HG03175 (cell line): Measurements from ENCODE around the gene SMARCA1.

Experiments
- ATAC-seq: cut with Tn5 transposase; IDR thresholded peaks from one replicate; pipeline ENCODE4 v1.9.1; 2021; ENCODE audit warnings: mild to moderate bottlenecking, moderate library complexity; ENCODE audit not compliant: unreplicated experiment

SMARCA1 gene

DNA sequence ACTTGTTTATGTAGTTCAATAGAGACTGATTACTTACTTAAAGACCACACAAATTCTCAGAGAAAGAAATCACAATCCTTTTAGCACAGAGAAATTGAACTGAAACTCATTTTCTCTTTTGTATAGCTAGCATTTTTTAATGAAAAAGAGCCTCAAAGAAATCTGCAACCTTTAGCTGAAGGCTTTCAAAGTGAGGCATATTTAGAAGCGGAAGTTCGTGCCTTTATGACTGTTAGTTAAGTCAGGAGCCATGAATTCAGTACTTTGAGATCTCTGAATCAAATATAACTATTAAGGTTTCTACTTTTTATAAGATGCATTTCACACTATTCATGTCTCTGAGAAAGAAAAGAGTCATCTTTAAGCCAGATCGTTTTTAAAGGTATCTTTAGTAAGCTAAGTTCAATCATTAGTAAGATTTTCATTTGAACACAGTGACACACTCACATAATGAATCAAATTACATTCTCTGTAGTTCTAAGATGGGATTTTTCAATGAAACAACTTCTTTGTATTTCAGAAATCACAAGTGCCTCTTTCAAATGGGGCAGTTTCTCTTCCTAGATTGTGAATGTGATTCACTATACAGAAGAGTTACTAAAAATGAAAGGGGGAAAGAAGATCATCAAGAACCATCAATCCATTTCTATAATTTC, 61.4 kb downstream of the SMARCA1 start:
- no peak for ATAC-seq

DNA sequence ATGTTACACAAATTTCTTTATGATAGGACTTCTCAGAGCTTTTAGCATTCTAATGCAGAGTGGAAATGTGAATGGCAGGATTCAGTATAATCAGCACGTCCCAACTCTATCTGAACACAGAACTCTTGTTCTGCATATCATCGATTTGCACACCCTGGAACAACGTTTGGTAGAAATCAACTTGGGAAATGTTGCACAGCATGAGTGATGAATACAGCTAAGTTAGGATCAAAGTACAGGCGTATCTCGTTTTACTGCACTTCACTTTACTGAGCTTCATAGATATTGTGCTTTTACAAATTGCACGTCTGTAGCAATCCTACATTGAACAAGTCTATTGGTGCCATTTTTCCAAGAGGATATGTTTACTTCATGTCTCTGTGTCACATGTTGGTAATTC, 70.8 kb downstream of the SMARCA1 start:
- ATAC-seq: no peak

DNA sequence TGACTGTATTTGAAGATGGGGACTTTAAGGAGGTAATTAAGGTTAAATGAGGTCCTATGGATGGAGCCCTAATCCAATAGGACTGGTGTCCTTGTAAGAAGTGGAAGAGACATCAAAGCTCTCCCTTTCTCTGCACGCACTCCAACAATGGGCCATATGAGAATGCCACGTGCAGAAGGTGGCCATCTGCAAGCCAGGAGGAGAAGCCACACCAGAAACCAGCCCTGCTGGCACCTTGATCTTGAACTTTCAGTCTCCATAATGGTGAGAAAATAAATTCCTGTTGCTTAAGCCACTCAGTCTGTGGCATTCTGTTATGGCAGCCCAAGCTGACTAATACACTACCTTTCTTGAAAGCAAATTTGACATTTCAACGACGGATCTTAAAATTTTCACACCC, 73.2 kb downstream of the SMARCA1 start:
- ATAC-seq: no peak

DNA sequence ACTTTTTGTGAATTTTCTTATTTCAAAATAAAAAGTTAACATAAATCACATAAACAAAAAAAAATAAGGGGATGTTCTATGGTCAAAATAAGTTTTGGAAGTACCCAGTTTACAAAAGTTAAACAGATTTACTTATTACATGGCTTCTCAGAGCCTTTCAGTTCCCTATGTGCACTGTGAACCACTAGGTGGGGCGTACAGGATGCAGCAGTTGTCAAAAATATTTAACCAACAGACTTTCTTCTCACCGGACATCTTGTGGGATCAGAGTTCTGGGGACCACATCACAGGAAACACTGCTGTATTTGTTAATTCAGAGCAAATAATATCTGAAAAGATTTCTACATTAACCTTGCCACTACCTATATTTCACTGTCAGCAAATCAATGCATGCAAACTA, 74.1 kb downstream of the SMARCA1 start:
- ATAC-seq: no peak

DNA sequence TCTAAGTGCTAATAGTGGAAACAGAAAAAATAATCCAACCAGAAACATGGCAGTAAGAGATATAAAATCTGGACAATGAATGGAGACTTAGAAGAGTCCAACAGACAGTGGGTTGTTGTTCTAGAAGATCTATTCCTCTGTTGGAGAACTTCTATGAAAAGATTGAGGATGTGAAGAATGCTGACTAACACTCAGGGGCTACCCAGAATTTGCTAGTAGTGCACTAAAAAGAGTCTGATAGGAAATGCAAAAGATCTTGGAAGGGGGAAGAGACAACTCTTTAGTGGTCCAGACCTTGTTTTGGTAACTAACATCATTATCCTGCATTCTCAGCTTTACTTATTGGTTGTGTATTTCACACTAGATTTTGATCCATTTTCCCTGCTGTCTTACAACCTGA, 77.9 kb downstream of the SMARCA1 start:
- ATAC-seq: no peak

DNA sequence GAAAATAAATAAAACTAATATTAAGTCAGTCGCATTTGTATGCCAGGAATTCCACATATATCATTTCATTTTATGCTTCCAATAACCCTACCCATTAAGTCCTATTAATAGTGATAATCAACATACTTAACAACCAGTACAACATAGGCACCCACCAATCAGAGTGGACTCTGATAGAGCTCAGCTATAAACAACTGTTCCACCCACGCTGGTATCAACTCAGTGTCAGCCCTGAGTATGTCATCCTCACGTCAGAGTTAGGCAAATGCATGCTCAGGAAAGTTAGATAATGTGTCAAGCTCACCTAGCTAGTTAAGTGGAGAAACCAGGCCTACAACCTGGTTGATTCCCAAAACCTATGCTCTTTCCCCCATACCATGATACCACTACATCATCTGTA, 89.3 kb downstream of the SMARCA1 start:
- no peak for ATAC-seq

DNA sequence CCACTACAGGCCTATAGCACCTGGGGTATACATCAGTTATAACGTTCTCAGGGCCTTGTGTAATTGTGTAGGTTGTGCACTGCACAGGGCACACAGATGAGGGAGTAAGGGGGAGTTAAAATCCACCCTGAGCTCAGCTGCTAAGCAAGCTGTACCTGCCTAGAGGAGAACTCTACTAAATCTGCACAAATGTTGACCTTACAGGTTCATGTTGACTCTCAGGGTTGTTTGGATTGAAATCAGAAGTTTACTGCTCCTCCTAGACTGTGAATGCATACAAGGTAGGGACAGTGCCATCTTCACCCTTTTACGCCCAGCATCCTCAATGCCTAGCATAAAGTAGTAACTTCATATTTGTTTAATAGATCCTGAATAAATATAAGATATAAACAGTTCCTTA, 89.8 kb downstream of the SMARCA1 start:
- no peak for ATAC-seq

DNA sequence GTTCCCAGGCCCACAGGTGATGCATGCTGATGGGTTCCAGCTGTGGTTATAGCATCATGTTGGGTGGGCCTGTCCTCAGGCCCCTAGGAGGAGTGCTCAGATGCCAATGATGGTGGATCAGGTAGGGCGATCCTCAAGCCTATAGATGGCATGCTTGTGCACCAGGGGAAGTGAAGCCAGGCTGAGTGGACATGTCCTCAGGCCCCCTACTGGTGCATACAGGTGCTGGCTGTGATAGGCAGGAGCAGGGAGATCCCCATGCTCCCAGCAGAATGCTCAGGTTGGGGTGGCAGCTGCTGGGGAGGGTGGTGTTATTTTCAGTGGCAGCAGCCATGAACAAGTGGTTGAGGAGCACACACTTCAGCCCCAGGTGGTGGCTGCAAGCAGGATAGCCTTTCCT, 96.0 kb downstream of the SMARCA1 start:
- no peak for ATAC-seq

DNA sequence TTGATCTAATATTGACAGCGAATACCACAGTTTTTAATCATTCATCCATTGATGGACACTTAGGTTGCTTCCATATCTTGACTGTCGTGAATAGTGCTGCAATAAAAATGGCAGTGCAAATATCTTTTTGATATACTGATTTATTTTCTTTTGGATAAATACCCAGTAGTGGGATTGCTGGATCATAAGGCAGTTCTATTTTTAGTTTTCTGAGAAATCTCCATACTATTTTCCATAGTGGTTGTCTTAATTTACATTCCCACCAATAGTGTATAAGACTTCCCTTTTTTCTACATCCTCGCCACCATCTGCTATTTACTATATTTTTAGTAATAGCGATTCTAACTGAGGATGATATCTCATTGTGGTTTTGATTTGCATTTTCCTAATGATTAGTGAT, 100.1 kb downstream of the SMARCA1 start:
- ATAC-seq: no peak

DNA sequence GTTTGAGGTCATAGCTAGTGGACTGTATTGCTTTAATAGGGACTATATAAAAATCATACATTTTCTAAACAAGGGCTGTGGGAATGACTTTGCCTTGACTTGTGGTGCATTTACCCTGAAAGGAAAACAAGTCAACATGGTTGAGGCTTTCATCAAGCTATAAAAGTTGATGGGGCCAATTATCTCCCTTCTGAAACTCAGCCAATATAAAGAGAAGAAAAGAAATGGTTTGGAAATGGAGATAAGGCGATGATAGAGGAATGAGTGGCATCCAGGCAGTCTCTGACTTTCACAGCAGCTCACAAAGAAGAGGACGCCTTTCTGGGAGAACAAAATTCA, 118.7 kb downstream of the SMARCA1 start:
- ATAC-seq: no peak

DNA sequence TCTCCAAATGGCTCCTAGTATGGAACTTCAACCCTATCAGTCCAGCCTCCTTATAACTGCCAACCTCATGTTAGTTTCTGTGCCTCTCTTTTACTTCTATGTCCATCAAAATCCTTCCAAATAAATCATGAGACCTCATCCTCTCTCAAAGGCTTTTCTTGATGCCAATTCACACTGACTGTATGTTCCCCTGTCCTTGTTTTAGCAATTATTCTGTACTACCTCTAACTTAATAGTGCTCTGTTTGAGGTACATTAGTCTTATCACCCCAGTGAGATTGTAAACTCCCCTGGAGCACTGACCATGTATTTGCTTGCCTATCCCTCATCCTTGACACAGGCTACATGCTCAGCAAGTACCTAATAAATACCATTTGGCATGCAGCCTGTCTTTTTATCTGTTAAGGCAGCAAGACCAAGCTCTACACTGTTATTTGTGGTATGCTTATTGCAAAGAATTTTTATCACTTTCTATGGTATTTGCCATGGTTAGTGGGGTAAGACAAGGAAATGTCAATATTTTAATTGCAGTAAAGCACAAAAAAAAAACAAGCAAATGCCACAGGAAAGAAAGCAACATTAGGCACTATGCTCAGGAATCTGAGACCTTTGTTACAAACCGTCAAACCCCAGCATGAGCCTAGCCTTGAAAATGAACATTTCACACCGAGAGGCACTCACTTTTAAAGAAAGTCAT, 119.2 kb downstream of the SMARCA1 start:
- ATAC-seq: no peak
